Mesothelial cell of epicardium (in vitro differentiated cells): ENCODE results near the gene CDKN2D. TPM values are rescaled to one million over a fixed set of nuclear protein-coding genes. Genes with fewer than 3 reads are reported as not detected.
A peak's percentile ranks its signal among the peaks of the same experiment; 100 is the strongest.

ENCODE experiments used
- DNase-seq, 2 experiments: peaks; one replicate each; pipeline ENCODE4 v3.0.0; 2021; ENCODE audit warnings: low spot score in 2 of 2; ENCODE audit not compliant: unreplicated experiment in 2 of 2
- H3K27ac Mint-ChIP-seq: 2 replicates; pipeline ENCODE4 v1.8.0; 2021; ENCODE audit warnings: mixed read lengths
- H3K27me3 Mint-ChIP-seq: 2 replicates; pipeline ENCODE4 v1.8.0; 2021; ENCODE audit warnings: low read depth, mixed read lengths
- H3K36me3 Mint-ChIP-seq: 2 replicates; pipeline ENCODE4 v1.8.0; 2021; ENCODE audit warnings: mixed read lengths
- H3K4me1 Mint-ChIP-seq: 2 replicates; pipeline ENCODE4 v1.8.0; 2021; ENCODE audit warnings: mixed read lengths
- H3K4me3 Mint-ChIP-seq: 2 replicates; pipeline ENCODE4 v1.8.0; 2021; ENCODE audit warnings: mild to moderate bottlenecking, moderate library complexity, mixed read lengths
- H3K9me3 Mint-ChIP-seq: 2 replicates; pipeline ENCODE4 v1.8.0; 2021; ENCODE audit warnings: mixed read lengths
- CTCF ChIP-seq: fragments of 200-600 bp; sonication (generic); IDR thresholded peaks from one replicate; pipeline ENCODE4 v1.5.0; 2021; ENCODE audit warnings: antibody characterized with exemption; ENCODE audit not compliant: unreplicated experiment
- total RNA-seq: library from RNA; stranded (reverse); gene quantifications from 3 replicates; pipeline ENCODE4 v1.2.1, GENCODE V29; 2021

The CDKN2D gene
- total RNA-seq, 1 donor from 2014 or later = 3.1 TPM

GRCh38 chr19:10600149-10600548 lies 31.4 kb upstream of the CDKN2D start:
- TF ChIP-seq CTCF = no peak
- Mint-ChIP-seq H3K27me3 (peaks cover 1% of the 10 kb centered on the region), H3K4me1 (peaks cover 19% of the 10 kb centered on the region), H3K36me3 (no peaks in the 10 kb centered on the region), H3K27ac (no peak overlapping the region), H3K9me3 (no peaks in the 10 kb centered on the region), H3K4me3 (no peak overlapping the region)
- no peak for DNase-seq

GRCh38 chr19:10593820-10594637 lies 25.2 kb upstream of the CDKN2D start:
- TF ChIP-seq CTCF = no peak
- Mint-ChIP-seq H3K27ac (no peak overlapping the region), H3K9me3 (no peaks in the 10 kb centered on the region)

GRCh38 chr19:10593148-10593547 lies 24.4 kb upstream of the CDKN2D start:
- TF ChIP-seq CTCF = no peak

More at GRCh38 chr19:10593820-10594637, 25.2 kb upstream of the CDKN2D start:
- no peak overlapping the region for H3K4me3 Mint-ChIP-seq
- H3K36me3 Mint-ChIP-seq = no peaks in the 10 kb centered on the region
- no peaks in the 10 kb centered on the region for H3K27me3 Mint-ChIP-seq
- H3K4me1 Mint-ChIP-seq = peaks cover 5% of the 10 kb centered on the region
- DNase-seq = no peak

GRCh38 chr19:10587839-10588150 lies 19.0 kb upstream of the CDKN2D start:
- peak overlapping the region; percentile 74 for H3K4me3 Mint-ChIP-seq
- H3K27ac Mint-ChIP-seq = no peak overlapping the region
- peaks cover 5% of the 10 kb centered on the region for H3K4me1 Mint-ChIP-seq
- DNase-seq = no peak
- no peak for TF ChIP-seq CTCF
- H3K36me3 Mint-ChIP-seq = no peaks in the 10 kb centered on the region
- no peaks in the 10 kb centered on the region for H3K9me3 Mint-ChIP-seq
- H3K27me3 Mint-ChIP-seq = peaks cover 24% of the 10 kb centered on the region

More at GRCh38 chr19:10593148-10593547, 24.4 kb upstream of the CDKN2D start:
- Mint-ChIP-seq H3K9me3 (no peaks in the 10 kb centered on the region), H3K27me3 (no peaks in the 10 kb centered on the region), H3K27ac (no peak overlapping the region), H3K4me1 (peaks cover 5% of the 10 kb centered on the region), H3K4me3 (no peak overlapping the region), H3K36me3 (no peaks in the 10 kb centered on the region)
- DNase-seq = no peak

GRCh38 chr19:10587022-10587838 lies 18.5 kb upstream of the CDKN2D start, which contains the start of gene AP1M2:
AP1M2 (minus strand) TSS chr19:10587312; CDS start chr19:10587231, 81 bp downstream.
- Mint-ChIP-seq H3K27ac (peak within 1 kb of the TSS; percentile 15), H3K4me3 (peak within 1 kb of the TSS; percentile 74), H3K9me3 (no peaks in the 10 kb centered on the region), H3K27me3 (peaks cover 24% of the 10 kb centered on the region), H3K4me1 (peaks cover 5% of the 10 kb centered on the region), H3K36me3 (no peaks in the 10 kb centered on the region)
- TF ChIP-seq CTCF = no peak
- DNase-seq = no peak
